Heart right ventricle (tissue), 16 donors: ENCODE data around the gene PIP5K1B. TPM values are rescaled to one million over a fixed set of nuclear protein-coding genes. Genes with fewer than 3 reads are reported as not detected.

Source experiments
- ATAC-seq, 8 donors: fragments of 200-7000 bp; cut with Tn5 transposase; one replicate each; pipeline ENCODE4 v1.9.1; 2020; ENCODE audit warnings: mild to moderate bottlenecking in 8 of 8, moderate library complexity in 8 of 8, moderate number of reproducible peaks in 1 of 8
- DNase-seq, 2 donors: peaks; one replicate each; pipeline ENCODE4 v3.0.0-alpha.2; 2020
- H3K27ac ChIP-seq, 10 donors: fragments of 200-600 bp; sonication (generic) in 2 of 10; one replicate each; pipeline versions ENCODE4 v1.5.0 to v1.8.0; 2020 to 2022; ENCODE audit warnings: mild to moderate bottlenecking in 3 of 10
- H3K27me3 ChIP-seq, 7 donors: fragments of 200-600 bp; one replicate each; pipeline ENCODE4 v1.8.0; 2021 to 2022; ENCODE audit warnings: mild to moderate bottlenecking in 2 of 7
- H3K36me3 ChIP-seq, 9 donors: fragments of 200-600 bp; sonication (generic) in 1 of 9; one replicate each; pipeline versions ENCODE4 v1.5.0 to v1.8.0; 2020 to 2022; ENCODE audit warnings: mild to moderate bottlenecking in 2 of 9
- H3K4me1 ChIP-seq, 9 donors: fragments of 200-600 bp; sonication (generic) in 1 of 9; one replicate each; pipeline versions ENCODE4 v1.5.0 to v1.8.0; 2020 to 2022; ENCODE audit warnings: mild to moderate bottlenecking in 4 of 9
- H3K4me3 ChIP-seq, 10 donors: fragments of 200-600 bp; sonication (generic) in 2 of 10; one replicate each; pipeline versions ENCODE4 v1.5.0 to v1.8.0; 2020 to 2022; ENCODE audit warnings: mild to moderate bottlenecking in 7 of 10, moderate library complexity in 2 of 10
- H3K9me3 ChIP-seq, 11 donors: fragments of 200-600 bp in 10 of 11; sonication (generic) in 2 of 11; one replicate each; pipeline versions ENCODE4 v1.5.0 to v1.8.0; 2013 to 2022; ENCODE audit warnings: mild to moderate bottlenecking in 2 of 11, control low read depth in 1 of 11, moderate library complexity in 1 of 11
- WGBS, 2 donors: extraction: QIAGEN DNeasy Blood & Tissue Kit; methylation state at CpG; one replicate each; pipeline ENCODE4 v1.1.7; 2013; ENCODE audit warnings: inconsistent platforms in 1 of 2; 5-methylcytosine and 5-hydroxymethylcytosine counted together
- intact Hi-C, 10 donors: fragments of 100-400 bp; cut with DNase I; formaldehyde crosslinking; loops; one replicate each; pipeline versions ENCODE4 v1.11.1 to v1.14.2; 2022
- polyA plus RNA-seq, 2 donors: library from polyadenylated mRNA; stranded (reverse); fragments of 200-250 nt; gene quantifications; one replicate each; pipeline ENCODE4 v1.2.3, GENCODE V29; 2013
- total RNA-seq, 10 donors: library from RNA; stranded (reverse); fragmentation: NEBNext Ultra II Directional in 3 of 10; extraction: Animal tissue kit (Norgen Biotek cat#: 25700) in 3 of 10; gene quantifications; one replicate each; pipeline versions ENCODE4 v1.2.1 to v1.2.4, GENCODE V29; 2021 to 2023
- TF ChIP-seq, protein P1 (sequence below), 9 donors: fragments of 200-600 bp; sonication (generic) in 2 of 9; IDR thresholded peaks; one replicate each; pipeline versions ENCODE4 v1.5.0 to v1.8.0; 2021 to 2022; ENCODE audit warnings: antibody characterized with exemption in 9 of 9, mild to moderate bottlenecking in 5 of 9, moderate library complexity in 1 of 9
- donor health status: Arrhythmogenic right ventricular cardiomyopathy.
- donor health status: ischemic (EF 13 %, LVEDD 7.1; RV severe dilation, severe dysfunction).
- donor health status: healthy with polysubstance abuse.
- donor health status: DM: no; HTN: yes; CAD: no.
- donor health status: DM: no; HTN: no; CAD: no.
- donor health status: ischemic (EF 25% LVEDD 6.9; RV normal size, moderate dysfunction).
- donor health status: ischemic (EF 25% LVEDD 5.7; RV mildly dilated, moderate dysfunction).
- donor health status: healthy.
- donor health status: DM: yes; HTN: yes; CAD: no.
- donor health status: Ischemic cardiomyopathy.
- donor health status: ischemic (EF 35%, LVEDD 5.7; RV mildly dilated, moderate dysfunction).
- donor health status: nonischemic (EF 11% LVEDD 7.7; RV severe dilation, severe dysfunction).
- donor health status: DM: yes; HTN: yes; CAD: no.
- donor health status: PGD.
- donor health status: ischemic (EF 29% LVEDD 5.4; RV normal size, mild dysfunction).
- donor health status: nonischemic (EF 23%, LVEDD 6.1; RV moderate dilation, normal function).

The PIP5K1B gene
- total and polyA plus RNA-seq, 12 donors = 5.6 to 90.8 (median 48.1) TPM

DNA sequence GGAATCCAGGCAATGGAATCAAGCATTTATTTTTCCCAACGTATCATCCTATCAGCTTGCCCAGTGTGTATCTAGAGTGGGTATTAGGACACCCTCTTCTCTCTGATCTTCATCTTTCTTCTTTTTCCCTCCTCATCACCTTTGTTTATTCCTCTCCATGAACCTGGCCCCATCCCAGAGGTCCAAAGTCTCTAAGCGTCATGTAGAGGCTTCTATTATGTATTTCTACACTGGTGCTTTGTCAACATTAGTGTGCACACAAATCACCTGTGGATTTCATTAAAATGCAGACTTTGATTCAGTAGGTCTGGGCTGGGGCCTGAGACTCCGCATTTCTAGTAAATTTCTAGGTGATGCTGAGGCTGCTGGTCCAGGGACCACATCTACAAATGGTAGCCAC, 19.8 kb upstream of the PIP5K1B start:
- no peaks in the 10 kb centered on the region for H3K9me3 ChIP-seq
- TF ChIP-seq, protein P1, sequence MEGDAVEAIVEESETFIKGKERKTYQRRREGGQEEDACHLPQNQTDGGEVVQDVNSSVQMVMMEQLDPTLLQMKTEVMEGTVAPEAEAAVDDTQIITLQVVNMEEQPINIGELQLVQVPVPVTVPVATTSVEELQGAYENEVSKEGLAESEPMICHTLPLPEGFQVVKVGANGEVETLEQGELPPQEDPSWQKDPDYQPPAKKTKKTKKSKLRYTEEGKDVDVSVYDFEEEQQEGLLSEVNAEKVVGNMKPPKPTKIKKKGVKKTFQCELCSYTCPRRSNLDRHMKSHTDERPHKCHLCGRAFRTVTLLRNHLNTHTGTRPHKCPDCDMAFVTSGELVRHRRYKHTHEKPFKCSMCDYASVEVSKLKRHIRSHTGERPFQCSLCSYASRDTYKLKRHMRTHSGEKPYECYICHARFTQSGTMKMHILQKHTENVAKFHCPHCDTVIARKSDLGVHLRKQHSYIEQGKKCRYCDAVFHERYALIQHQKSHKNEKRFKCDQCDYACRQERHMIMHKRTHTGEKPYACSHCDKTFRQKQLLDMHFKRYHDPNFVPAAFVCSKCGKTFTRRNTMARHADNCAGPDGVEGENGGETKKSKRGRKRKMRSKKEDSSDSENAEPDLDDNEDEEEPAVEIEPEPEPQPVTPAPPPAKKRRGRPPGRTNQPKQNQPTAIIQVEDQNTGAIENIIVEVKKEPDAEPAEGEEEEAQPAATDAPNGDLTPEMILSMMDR (IDR thresholded peaks at IDR 0.05) = no peak
- no peaks in the 10 kb centered on the region for H3K36me3 ChIP-seq
- H3K27ac ChIP-seq = no peak overlapping the region
- 89 to 90% methylated on average over 3 of the region's 3 CpGs for WGBS, 2 donors
- peaks cover 0 to 12% (median 0%) of the 10 kb centered on the region in 7 donors for H3K27me3 ChIP-seq
- no peak overlapping the region for H3K4me3 ChIP-seq
- ATAC-seq = no peak
- DNase-seq = no peak
- peaks cover 0 to 14% (median 7%) of the 10 kb centered on the region in 9 donors for H3K4me1 ChIP-seq
- intact Hi-C loops = loop anchor here in 1 of 10 donors (10.0 kb wide), 1 partner anchor 50 kb away; no protein-coding TSS in a partner anchor

DNA sequence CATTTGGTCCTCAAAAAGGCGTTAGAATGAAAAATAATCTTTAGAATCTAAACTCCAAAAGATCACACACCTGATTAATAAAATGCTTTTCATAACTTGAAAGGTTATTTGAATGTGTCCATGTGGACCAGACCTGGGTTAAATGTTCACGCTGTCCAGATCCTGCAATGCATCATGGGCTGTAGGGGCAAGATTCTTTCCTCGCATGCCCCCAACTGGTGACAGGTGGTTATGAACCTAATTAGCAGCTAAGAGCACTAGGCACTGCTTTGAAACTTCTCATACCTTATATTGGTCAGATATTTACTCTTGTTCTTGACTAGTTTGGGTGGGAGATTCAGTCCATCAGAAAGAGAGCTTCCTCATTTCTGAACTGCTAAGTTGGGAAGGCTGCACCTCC, 19.3 kb upstream of the PIP5K1B start:
- H3K36me3 ChIP-seq = no peaks in the 10 kb centered on the region
- peaks cover 0 to 12% (median 0%) of the 10 kb centered on the region in 7 donors for H3K27me3 ChIP-seq
- ATAC-seq (no peak), DNase-seq (no peak)
- no peaks in the 10 kb centered on the region for H3K9me3 ChIP-seq
- no peak overlapping the region for H3K27ac ChIP-seq
- WGBS, 2 donors = 52 to 64% methylated on average over 3 of the region's 3 CpGs
- TF ChIP-seq, protein P1 (IDR thresholded peaks at IDR 0.05) = peak in 6 of 9 donors; percentile 12 to 36 (median 26)
- H3K4me3 ChIP-seq = no peak overlapping the region
- H3K4me1 ChIP-seq = peaks cover 0 to 19% (median 10%) of the 10 kb centered on the region in 9 donors
- intact Hi-C loops = loop anchor here in 1 of 10 donors (10.0 kb wide), 1 partner anchor 51 kb away; no protein-coding TSS in a partner anchor

DNA sequence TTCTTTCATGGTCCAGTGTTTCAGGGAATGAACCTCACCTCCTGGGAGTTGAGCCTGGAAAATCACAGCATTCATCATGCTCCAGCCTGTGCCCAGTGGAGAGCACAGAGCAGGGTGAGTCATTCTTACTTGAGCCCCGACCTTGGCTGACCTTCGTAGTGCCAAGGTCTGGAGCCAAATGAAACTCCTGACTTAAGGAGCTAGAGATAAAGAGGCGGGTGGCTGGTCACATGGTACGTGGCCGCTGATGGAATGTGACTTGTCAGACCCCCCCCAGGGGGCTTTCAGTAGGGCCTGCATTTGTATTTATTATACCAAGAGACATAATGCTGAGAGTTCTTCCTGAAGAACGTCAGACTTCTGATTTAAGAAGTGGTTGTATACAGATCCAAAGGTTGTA, 15.0 kb upstream of the PIP5K1B start:
- H3K4me3 ChIP-seq = no peak overlapping the region
- TF ChIP-seq, protein P1 (IDR thresholded peaks at IDR 0.05) = no peak
- H3K27me3 ChIP-seq = peaks cover 0 to 4% (median 0%) of the 10 kb centered on the region in 7 donors
- ATAC-seq (peak; percentile 80 to 97 (median 92)), DNase-seq (peak; percentile 33 to 47)
- H3K27ac ChIP-seq = peak overlapping the region in 7 of 10 donors; percentile 13 to 66 (median 48)
- H3K4me1 ChIP-seq = peaks cover 0 to 29% (median 10%) of the 10 kb centered on the region in 9 donors
- no peaks in the 10 kb centered on the region for H3K36me3 ChIP-seq
- H3K9me3 ChIP-seq = no peaks in the 10 kb centered on the region
- WGBS, 2 donors = 15 to 16% methylated on average over 6 of the region's 6 CpGs
- intact Hi-C loops = loop anchor here in 1 of 10 donors (5.0 to 10.0 kb wide), 2 partner anchors 55 to 103 kb away; no protein-coding TSS in a partner anchor

DNA sequence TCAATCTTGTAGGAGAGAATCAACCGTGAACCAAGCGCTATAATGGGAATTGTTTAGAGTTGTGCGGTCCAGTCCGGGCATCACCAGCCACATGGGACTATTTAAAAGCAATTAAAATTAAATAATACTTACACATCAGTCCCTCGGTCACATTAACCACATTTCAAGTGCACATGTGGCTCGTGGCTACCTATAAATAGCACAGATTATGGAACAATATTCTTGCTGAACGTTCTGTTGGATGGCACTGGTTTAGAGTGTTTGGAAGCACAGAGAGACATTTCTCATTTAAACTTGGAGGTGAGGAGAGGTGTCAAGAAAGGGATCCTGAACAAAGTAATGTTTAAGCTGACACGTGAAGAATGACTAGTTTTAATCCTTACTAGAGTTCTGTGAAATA, 12.5 kb upstream of the PIP5K1B start:
- DNase-seq = no peak
- ATAC-seq = peak in 4 of 8 donors; percentile 38 to 72 (median 50)
- H3K4me1 ChIP-seq = peaks cover 0 to 29% (median 10%) of the 10 kb centered on the region in 9 donors
- TF ChIP-seq, protein P1 (IDR thresholded peaks at IDR 0.05) = no peak
- no peak overlapping the region for H3K4me3 ChIP-seq
- H3K27me3 ChIP-seq = no peaks in the 10 kb centered on the region
- 49 to 59% methylated on average over 8 of the region's 8 CpGs for WGBS, 2 donors
- peaks cover 0 to 5% (median 0%) of the 10 kb centered on the region in 11 donors for H3K9me3 ChIP-seq
- no peaks in the 10 kb centered on the region for H3K36me3 ChIP-seq
- peak overlapping the region in 1 of 10 donors; percentile 51 for H3K27ac ChIP-seq
- intact Hi-C loops = loop anchor here in 1 of 10 donors (5.0 to 10.0 kb wide), 2 partner anchors 58 to 105 kb away; no protein-coding TSS in a partner anchor
